ENCODE data around the gene PTMS. TPM values are rescaled to one million over a fixed set of nuclear protein-coding genes. Genes with fewer than 3 reads are reported as not detected.

PTMS gene
- total RNA-seq, 2 experiments from 2014 or later = 36.2 to 43.5 TPM

DNA sequence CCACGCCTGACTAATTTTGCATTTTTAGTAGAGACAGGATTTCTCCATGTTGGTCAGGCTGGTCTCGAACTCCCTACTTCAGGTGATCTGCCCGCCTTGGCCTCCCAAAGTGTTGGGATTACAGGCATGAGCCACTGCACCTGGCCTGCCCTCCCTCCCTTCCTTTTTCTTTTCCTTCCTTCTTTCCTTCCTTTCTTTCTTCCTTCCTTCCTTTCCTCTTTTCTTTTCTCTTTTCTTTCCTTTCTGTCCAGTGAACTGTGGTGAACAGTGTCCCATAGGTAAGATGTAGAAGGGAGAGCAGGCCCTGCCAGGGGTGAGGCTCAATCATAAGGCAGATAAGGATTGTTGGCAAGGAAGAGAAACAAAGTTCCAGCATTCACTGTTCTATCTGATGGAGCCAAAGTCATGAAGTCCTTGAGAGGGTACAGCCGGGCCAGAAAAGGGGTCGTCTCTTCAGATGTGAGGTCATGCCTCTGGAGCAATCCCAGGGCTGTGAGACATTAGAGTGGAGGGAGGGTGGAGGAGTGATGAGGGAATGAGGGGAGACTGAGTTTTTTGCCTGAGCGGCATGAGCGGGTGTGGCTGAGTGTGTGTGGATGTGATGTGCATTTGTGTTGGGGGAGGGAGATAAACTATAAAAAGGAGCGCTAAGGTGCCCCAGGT, 9.0 kb upstream of the PTMS start:
- no peak overlapping the region for H3K4me3 Mint-ChIP-seq
- POLR2A ChIA-PET = no interaction called here
- peaks cover 3% of the 10 kb centered on the region for H3K36me3 Mint-ChIP-seq
- ATAC-seq (ENCODE audit: low read depth) (no peak), DNase-seq (no peak)
- H3K27ac Mint-ChIP-seq = peak overlapping the region; percentile 3
- H3K4me1 Mint-ChIP-seq = peaks cover 24% of the 10 kb centered on the region
- H3K9me3 Mint-ChIP-seq = no peaks in the 10 kb centered on the region
- peaks cover 27% of the 10 kb centered on the region for H3K27me3 Mint-ChIP-seq

DNA sequence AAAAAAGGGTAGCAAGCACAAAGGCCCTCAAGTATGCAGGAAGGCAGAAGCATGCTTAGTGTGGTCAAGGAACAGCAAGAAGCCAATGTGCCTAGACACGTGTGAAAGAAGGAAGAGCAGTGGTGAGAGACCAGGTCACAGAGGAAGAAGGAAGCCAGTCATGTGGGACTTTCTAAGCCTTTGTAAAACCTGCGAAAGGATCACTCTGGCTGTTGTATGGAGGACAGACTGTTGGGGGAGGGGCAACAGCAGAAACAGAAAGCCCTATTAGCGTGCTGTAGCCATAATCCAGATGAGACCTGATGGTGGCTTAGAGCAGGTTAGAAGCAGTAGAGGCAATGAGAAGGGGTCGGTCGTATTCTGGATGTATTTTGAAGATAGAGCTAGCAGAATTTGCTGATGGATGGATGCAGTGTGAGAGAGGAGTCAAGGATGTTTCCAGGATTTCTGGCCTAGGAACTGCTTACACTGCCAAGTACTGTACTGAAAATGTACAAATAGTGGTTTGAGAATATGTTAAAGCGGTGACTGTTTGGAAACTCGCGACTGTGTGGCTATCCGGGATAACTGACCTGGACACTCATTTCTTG, 7.6 kb upstream of the PTMS start:
- DNase-seq (no peak), ATAC-seq (ENCODE audit: low read depth) (peak; percentile 17)
- Mint-ChIP-seq H3K36me3 (peaks cover 2% of the 10 kb centered on the region), H3K27ac (peak overlapping the region; percentile 55), H3K4me1 (peaks cover 21% of the 10 kb centered on the region), H3K4me3 (no peak overlapping the region), H3K27me3 (peaks cover 35% of the 10 kb centered on the region), H3K9me3 (no peaks in the 10 kb centered on the region)
- POLR2A ChIA-PET = interaction anchor here (1.0 to 1.8 kb wide), 3 partner anchors 8 to 20 kb away, joined by 3 to 8 read pairs (median 3); no protein-coding TSS in a partner anchor

DNA sequence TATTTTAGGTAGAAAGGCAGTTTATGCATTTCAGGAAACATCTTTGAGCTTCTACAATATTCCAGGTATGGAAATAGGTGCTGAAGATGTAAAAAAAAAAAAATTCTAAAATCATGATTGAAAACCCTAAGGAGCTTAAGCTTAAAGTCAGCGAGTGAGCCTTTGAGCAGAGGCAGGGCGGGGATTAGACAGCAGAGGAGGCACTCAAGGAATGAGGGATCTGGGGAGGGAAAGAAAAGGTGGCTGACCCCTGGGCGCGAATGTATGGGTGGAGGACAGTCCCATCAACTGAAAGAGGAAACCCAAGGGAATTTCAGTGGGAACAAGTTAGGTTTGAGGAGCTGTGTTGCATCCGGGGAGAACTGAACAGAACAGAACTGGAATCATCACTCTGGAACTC, 6.4 kb upstream of the PTMS start:
- peaks cover 45% of the 10 kb centered on the region for H3K27me3 Mint-ChIP-seq
- POLR2A ChIA-PET = interaction anchor here (0.7 to 1.8 kb wide), 3 partner anchors 15 to 71 kb away, joined by 3 to 8 read pairs (median 3); no protein-coding TSS in a partner anchor

DNA sequence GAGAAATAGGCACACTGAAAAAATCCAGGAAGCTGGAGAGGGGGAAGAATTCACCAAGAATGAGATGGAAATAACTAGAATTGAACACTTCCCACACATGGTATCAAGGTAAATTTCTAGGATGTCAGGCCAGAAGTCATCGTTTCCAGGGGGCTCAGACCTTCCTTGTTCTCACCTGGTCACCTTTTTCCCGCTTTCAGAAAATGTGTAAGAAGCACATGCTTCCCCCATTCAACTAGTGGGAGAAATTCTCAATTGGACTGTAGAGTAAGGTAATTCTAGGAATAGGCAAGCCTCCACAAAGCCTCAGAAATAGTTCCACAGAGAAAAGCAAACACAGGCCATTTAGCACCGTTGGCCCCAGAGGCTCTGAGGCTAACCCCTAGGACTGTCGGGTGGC, 2.8 kb upstream of the PTMS start:
- Mint-ChIP-seq H3K9me3 (no peaks in the 10 kb centered on the region), H3K4me1 (peaks cover 34% of the 10 kb centered on the region), H3K27ac (no peak overlapping the region), H3K4me3 (no peak overlapping the region), H3K27me3 (peaks cover 54% of the 10 kb centered on the region), H3K36me3 (peaks cover 2% of the 10 kb centered on the region)
- DNase-seq (no peak), ATAC-seq (ENCODE audit: low read depth) (no peak)
- POLR2A ChIA-PET = interaction anchor here (0.7 kb wide), 1 partner anchor 11 kb away, joined by 3 read pairs; the partner anchor contains the start of gene MLF2

More for the DNA sequence above, 6.4 kb upstream of the PTMS start:
- Mint-ChIP-seq H3K36me3 (peaks cover 2% of the 10 kb centered on the region), H3K4me3 (no peak overlapping the region), H3K4me1 (peaks cover 24% of the 10 kb centered on the region), H3K9me3 (no peaks in the 10 kb centered on the region), H3K27ac (no peak overlapping the region)
- DNase-seq = no peak
- ATAC-seq (ENCODE audit: low read depth) = no peak

DNA sequence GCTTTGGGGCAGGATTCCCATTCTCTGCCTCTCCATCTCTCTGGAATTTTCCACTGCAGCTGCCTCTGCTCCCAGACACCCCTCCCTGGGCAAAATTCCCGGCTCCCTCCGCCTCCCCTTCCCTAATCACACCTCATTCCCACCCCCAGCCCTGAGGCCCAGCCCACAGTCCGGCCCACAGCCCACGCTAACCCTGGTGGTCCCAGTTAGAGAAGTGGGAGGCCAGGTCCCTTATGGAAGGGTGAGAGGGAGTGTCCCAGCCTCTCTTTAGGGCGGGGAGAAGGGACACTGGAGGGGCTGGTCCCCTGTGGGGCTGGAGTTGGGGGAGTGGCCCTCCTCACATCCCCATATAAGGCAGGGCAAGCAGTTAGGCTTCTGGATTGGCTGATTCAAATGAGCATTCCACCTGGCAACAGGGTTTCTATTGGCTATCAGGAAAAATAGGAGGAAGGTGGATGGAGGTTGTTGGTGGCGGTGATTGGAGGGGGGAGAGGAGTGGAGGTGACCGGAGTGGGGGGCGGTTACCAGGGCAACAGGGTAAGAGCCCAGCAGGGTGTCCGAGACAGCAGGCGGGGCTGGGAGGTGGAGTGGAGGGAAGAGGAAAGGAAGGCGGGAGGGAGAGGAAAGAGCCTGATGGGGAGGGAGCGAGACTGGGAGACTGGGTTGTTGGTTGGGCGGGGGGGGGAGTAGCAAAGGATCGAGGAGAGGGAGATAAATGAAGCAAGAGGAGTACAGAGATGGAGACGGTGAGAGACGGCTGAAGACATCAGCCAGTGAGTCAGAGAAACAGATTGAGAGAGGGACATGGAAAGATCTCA, 1.9 kb upstream of the PTMS start:
- no peak for DNase-seq
- no peaks in the 10 kb centered on the region for H3K9me3 Mint-ChIP-seq
- H3K4me1 Mint-ChIP-seq = peaks cover 32% of the 10 kb centered on the region
- H3K36me3 Mint-ChIP-seq = peaks cover 2% of the 10 kb centered on the region
- POLR2A ChIA-PET = interaction anchor here (0.7 to 2.7 kb wide), 2 partner anchors 11 kb away, joined by 3 to 9 read pairs; partner anchors contain the start of gene MLF2
- peak overlapping the region; percentile 80 for H3K4me3 Mint-ChIP-seq
- H3K27me3 Mint-ChIP-seq = peaks cover 53% of the 10 kb centered on the region
- H3K27ac Mint-ChIP-seq = peak overlapping the region; percentile 55
- ATAC-seq (ENCODE audit: low read depth) = peak; percentile 70

DNA sequence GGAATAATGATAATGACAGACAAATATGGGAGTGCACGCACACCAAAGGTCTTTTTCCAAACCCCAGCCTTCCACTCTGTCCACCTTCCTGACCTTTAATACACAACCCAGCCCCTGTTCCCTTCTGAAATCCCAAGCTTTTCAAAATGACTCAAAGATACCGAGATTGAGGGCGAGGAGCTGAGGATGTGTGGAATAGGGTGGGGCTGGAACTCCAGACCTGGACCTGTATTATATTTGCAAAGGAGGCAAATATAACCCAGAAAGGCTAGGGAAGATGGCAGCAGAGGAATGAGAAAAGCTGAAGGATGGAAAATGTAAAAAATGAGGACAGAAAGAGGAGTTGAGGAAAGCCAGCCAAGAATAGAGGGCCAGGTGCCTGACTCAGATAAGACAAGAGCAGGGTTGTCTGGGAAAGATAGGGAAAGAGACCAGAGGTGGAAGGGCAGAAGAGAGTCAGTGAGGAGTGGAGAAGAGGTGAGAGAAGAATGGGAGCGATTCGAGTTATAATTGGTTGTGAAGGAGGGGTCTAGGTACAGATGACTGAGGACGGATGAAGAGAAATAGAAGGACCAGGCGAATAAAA, 1.0 kb upstream of the PTMS start:
- peaks cover 4% of the 10 kb centered on the region for H3K36me3 Mint-ChIP-seq
- ATAC-seq (ENCODE audit: low read depth) = no peak
- DNase-seq = no peak
- H3K27ac Mint-ChIP-seq = no peak overlapping the region
- no peaks in the 10 kb centered on the region for H3K9me3 Mint-ChIP-seq
- POLR2A ChIA-PET = interaction anchor here (0.6 to 3.3 kb wide), 5 partner anchors 9 to 87 kb away, joined by 3 to 32 read pairs (median 9); partner anchors contain the start of genes COPS7A, MLF2 and USP5
- H3K27me3 Mint-ChIP-seq = peaks cover 50% of the 10 kb centered on the region
- H3K4me3 Mint-ChIP-seq = peak overlapping the region; percentile 74
- H3K4me1 Mint-ChIP-seq = peaks cover 33% of the 10 kb centered on the region

DNA sequence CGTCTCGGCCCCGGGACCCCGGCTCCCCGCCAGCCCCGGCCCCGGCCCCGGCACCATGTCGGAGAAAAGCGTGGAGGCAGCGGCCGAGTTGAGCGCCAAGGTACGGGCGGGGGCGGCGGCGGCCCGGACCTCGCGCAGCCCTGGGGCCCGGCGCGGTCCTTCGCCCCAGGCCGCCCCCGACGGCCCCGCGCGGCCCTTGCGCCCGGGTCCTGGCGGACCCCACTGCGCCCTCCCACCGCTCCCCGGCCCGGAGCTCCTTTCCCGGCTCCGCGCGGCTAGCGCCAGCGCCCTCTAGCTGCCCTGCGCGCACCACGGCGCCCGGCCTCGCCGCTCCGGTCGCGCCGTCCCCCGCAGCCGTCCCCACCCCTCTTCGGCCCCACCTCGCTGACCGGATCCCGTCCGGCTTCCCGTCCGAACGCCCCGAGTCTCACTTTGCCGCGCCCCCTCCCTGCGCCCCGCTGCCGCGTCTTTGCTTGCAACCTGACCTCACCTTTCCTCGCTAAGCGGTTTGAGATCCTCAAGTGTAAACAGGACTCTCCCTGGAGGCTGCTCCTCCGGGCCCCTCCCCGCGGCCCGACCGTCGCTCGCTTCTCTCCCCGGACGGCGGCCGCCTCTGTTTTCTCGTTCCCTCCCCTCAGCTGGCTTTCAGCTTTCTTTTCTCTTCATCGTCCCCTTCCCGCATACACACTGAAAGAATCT, 637 bp downstream of the PTMS start:
- H3K4me1 Mint-ChIP-seq = peaks cover 44% of the 10 kb centered on the region

DNA sequence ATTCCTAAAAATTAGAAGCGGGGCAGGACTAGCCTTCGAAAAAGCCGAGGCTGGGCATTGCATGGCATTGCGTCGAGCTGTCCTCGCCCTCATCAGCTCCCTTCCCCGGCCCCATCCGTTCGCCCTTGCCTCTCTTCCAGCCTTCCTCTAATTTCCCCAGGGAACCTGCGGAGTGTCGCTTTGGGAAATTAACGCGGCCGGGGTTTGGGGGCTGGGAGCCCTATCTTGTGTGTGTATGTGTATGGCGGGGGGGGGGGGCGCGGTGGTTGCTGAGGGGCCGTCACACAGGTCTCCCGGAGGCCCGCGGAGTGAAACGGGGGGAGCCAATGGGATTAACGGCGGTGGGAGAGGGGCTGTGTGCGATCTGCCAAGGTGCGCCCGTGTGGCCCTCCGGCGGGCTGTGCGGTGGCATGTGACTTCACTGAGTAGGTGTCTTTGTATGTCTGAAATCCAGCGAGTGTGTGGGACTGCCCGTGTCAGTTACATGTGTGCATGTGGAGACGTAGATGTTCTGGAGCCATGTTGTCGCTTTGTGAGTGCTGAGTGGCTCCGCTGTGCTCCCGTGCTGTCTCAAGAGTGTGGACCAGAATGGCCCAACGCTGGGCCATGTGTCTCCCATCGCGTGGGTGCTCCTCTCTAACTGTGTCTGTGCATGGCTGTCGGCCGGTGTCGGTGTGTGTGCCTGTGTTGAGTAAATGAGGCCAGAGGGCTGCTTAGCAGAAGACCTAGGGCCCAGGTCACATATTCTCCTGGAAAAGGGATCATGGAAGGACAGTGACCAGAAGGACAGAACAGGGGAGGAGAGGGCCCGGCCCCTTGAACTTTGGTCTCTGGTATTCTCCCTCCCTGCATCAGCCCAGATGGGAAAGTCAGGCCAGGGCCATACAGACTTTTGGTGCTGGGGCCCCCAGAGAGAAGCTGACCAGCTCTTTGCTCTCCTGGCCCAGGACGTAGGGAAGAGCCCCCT, 1.5 kb downstream of the PTMS start:
- H3K4me1 Mint-ChIP-seq = peaks cover 48% of the 10 kb centered on the region
- H3K36me3 Mint-ChIP-seq = peaks cover 7% of the 10 kb centered on the region
- peaks cover 42% of the 10 kb centered on the region for H3K27me3 Mint-ChIP-seq
- no peaks in the 10 kb centered on the region for H3K9me3 Mint-ChIP-seq
- POLR2A ChIA-PET = interaction anchor here (1.0 to 3.3 kb wide), 7 partner anchors 8 to 84 kb away, joined by 3 to 32 read pairs (median 7); partner anchors contain the start of genes CDCA3, COPS7A, MLF2 and USP5
- DNase-seq (no peak), ATAC-seq (ENCODE audit: low read depth) (no peak)
- H3K27ac Mint-ChIP-seq = peak overlapping the region; percentile 64
- H3K4me3 Mint-ChIP-seq = peak overlapping the region; percentile 94

More for the DNA sequence above, 637 bp downstream of the PTMS start:
- DNase-seq = peak; percentile 80
- POLR2A ChIA-PET = interaction anchor here (1.0 to 3.3 kb wide), 8 partner anchors 7 to 85 kb away, joined by 3 to 32 read pairs (median 6); partner anchors contain the start of genes CDCA3, COPS7A, MLF2 and USP5
- peak; percentile 72 for ATAC-seq (ENCODE audit: low read depth)
- peak overlapping the region; percentile 64 for H3K27ac Mint-ChIP-seq
- H3K4me3 Mint-ChIP-seq = peak overlapping the region; percentile 94
- peaks cover 45% of the 10 kb centered on the region for H3K27me3 Mint-ChIP-seq
- no peaks in the 10 kb centered on the region for H3K9me3 Mint-ChIP-seq
- H3K36me3 Mint-ChIP-seq = peaks cover 7% of the 10 kb centered on the region

DNA sequence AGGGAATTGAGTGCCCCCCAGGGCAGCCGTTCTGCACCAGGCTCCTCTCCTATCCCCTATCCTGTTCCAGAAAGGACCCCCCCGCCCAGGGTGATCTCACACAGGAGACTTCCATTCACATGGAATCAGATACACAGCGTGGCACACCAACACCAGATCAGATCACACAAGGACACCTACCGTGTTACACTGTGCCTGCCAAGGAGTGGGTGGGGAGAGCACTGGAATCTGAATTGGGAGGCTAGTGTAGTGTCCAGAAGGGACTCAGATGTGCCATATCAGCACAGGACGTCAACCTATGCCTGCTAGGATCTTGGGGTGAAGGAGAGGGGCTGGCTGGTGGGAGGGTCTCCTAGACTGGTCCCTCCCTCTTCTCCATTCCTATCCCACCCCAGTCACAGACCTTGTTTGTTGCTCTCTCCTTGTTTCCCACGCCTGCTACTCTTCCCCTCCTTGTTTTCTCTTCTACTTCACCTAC, 2.3 kb downstream of the PTMS start:
- H3K4me1 Mint-ChIP-seq = peaks cover 54% of the 10 kb centered on the region
- no peak for ATAC-seq (ENCODE audit: low read depth)
- no peaks in the 10 kb centered on the region for H3K9me3 Mint-ChIP-seq
- DNase-seq = no peak
- peaks cover 9% of the 10 kb centered on the region for H3K36me3 Mint-ChIP-seq
- no peak overlapping the region for H3K27ac Mint-ChIP-seq
- H3K27me3 Mint-ChIP-seq = peaks cover 35% of the 10 kb centered on the region
- peak overlapping the region; percentile 16 for H3K4me3 Mint-ChIP-seq
- POLR2A ChIA-PET = interaction anchor here (3.3 kb wide), 1 partner anchor 15 kb away, joined by 32 read pairs; the partner anchor contains the start of gene MLF2

DNA sequence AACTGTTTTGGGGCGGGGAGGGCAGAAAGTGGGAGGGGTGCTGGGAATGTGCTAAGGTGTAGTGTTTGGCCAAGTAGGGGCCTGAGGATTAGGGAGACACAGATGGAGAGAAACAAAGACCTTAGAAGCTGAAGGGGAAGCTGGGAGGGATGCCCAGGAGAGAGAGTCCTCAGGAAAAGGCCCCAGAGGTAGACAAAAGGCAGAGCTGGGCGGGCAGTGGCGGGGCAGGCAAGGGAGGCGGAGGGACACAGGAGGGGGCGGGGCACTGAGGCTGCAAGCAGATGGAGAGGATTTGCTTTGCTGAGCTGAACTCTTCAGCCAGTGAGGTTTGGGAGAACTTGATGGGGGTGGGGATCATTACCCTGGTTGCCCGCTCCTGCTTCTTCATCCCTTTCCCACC, 2.8 kb downstream of the PTMS start:
- DNase-seq (no peak), ATAC-seq (ENCODE audit: low read depth) (no peak)
- Mint-ChIP-seq H3K27ac (no peak overlapping the region), H3K9me3 (no peaks in the 10 kb centered on the region), H3K27me3 (peaks cover 31% of the 10 kb centered on the region), H3K4me1 (peaks cover 53% of the 10 kb centered on the region), H3K4me3 (peak overlapping the region; percentile 16), H3K36me3 (peaks cover 9% of the 10 kb centered on the region)
- POLR2A ChIA-PET = no interaction called here

DNA sequence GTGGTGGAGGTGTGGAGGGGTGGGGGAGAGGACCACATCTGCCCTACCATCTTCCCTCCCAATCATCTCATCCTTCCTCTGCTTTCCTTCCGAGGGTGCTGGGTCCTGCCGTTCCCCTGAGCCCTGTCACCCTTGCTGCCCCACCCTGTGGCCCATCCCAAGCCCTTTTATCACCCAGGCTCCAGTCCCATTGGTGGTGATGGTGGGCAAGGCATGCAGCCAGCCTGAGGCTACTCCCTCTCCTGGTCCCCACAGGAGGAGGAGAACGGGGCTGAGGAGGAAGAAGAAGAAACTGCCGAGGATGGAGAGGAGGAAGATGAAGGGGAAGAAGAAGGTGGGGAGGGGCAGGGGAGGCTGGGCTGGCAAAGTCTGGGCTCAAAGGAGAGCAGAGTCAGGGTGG, 3.5 kb downstream of the PTMS start:
- no peaks in the 10 kb centered on the region for H3K9me3 Mint-ChIP-seq
- DNase-seq = no peak
- H3K4me1 Mint-ChIP-seq = peaks cover 51% of the 10 kb centered on the region
- no peak overlapping the region for H3K4me3 Mint-ChIP-seq
- H3K27me3 Mint-ChIP-seq = peaks cover 25% of the 10 kb centered on the region
- POLR2A ChIA-PET = no interaction called here
- no peak for ATAC-seq (ENCODE audit: low read depth)
- H3K36me3 Mint-ChIP-seq = peaks cover 12% of the 10 kb centered on the region
- H3K27ac Mint-ChIP-seq = peak overlapping the region; percentile 12

All from activated naive CD8-positive, alpha-beta T cell treated with anti-CD3 and anti-CD28 coated beads, Interleukin-2, amount 10 ng/mL, durations not matched to agents 7 days and 5 days (primary cell).